ENCODE measurements around the gene RNU7-1.

DNA sequence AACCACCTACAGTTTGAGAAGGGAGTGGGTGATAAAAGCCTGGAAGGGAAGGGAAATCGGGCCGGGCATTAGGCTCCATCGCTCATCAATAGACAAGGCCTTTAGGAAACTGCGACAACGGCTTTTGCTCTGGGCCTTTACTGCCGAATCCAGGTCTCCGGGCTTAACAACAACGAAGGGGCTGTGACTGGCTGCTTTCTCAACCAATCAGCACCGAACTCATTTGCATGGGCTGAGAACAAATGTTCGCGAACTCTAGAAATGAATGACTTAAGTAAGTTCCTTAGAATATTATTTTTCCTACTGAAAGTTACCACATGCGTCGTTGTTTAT, 261 bp upstream of the RNU7-1 start:
- TF ChIP-seq, protein P1, sequence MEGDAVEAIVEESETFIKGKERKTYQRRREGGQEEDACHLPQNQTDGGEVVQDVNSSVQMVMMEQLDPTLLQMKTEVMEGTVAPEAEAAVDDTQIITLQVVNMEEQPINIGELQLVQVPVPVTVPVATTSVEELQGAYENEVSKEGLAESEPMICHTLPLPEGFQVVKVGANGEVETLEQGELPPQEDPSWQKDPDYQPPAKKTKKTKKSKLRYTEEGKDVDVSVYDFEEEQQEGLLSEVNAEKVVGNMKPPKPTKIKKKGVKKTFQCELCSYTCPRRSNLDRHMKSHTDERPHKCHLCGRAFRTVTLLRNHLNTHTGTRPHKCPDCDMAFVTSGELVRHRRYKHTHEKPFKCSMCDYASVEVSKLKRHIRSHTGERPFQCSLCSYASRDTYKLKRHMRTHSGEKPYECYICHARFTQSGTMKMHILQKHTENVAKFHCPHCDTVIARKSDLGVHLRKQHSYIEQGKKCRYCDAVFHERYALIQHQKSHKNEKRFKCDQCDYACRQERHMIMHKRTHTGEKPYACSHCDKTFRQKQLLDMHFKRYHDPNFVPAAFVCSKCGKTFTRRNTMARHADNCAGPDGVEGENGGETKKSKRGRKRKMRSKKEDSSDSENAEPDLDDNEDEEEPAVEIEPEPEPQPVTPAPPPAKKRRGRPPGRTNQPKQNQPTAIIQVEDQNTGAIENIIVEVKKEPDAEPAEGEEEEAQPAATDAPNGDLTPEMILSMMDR (IDR thresholded peaks at IDR 0.05), result no peak
- TF ChIP-seq POLR2A (IDR thresholded peaks at IDR 0.05), result no peak
